IPS-18c (cell line): ENCODE results near the gene MRAS.

Experiments used
- H3K4me3 ChIP-seq: 2 replicates; pipeline ENCODE4 v1.7.0; 2013; ENCODE audit warnings: low read depth, mild to moderate bottlenecking, low read length, moderate library complexity; ENCODE audit not compliant: insufficient read depth
- H3K9me3 ChIP-seq: one replicate; pipeline ENCODE4 v1.6.1; 2013; ENCODE audit warnings: mild to moderate bottlenecking, low read length, moderate library complexity; ENCODE audit not compliant: control insufficient read depth, insufficient read depth

The MRAS gene

DNA sequence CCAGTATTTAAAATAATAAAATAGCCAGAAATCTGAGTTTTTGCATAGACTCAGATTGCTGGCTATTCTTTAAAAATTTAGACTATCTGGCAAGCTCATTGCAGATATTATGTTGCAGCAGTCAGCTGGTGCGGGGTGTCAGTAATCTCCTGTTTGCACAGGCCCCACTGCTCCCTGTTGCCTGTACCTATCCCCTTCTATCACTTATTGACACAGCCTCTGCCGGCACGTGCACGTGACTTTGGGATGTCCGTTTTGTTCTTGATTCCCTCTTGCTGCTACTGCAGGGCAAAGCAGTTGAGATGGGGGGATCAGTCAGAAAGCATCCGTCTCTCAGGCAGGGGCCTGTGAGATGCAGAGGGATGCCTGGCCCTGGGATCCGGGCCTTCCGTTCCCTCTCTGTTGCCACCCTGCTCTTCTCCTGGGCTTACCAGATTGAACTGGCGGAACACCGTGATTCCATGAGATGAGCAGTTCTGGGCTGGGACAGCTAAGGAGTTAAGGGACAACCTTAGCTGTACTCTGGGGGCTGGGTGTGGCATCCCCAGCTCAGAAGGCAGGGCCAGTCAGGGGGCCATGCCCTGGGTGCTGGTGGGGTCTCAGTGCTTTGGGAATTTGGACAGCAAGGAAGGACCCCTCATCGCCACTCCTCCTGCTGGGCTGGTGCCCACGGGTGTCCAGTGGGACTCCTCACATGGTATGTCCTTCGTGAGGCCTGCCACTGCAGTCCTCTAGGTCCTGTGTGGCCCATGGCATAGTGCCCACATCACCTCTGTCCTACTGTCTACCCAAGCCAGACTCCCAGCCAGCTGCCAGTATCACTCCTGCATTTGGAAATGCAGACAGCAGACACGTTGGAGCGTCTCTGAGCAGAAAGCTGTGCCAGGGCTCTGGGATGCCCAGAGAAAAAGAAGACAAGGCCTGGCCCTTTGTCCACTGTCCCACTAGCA, 11.8 kb downstream of the MRAS start:
- no peak overlapping the region for H3K4me3 ChIP-seq

DNA sequence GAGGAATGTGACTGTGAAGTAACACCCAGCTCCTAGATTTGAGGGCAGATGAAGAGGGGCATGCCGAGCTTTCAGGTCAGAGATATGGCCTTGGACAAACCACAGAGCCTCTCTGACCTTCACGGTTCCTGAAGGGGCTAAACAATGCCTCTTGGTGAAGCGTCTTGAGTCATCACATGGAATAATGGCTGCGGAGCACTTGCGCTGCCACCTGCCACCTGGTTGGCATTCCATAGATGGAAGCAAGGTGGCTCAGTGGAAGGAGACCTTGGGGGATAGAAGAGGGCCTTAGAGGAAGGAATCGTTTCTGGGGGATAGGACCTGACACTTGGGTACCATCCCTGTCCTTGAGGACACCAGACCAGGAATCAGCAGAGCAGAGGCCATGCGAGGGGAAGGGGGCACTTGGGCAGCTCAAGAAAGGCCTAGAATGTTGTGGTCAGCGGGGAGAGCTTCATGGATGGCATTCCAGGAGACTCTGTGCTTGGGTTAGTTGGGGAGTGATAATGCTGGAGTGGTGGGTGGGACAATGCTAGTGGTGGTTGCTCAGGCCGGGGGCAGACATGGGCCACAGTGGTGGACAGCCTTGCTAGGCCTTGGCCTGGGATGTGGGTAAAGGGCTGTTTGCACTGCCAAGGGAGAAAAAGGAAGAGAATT, 12.6 kb downstream of the MRAS start:
- Histone ChIP-seq H3K4me3 (no peak overlapping the region), H3K9me3 (no peaks in the 10 kb centered on the region)

More for the DNA sequence above, 11.8 kb downstream of the MRAS start:
- H3K9me3 ChIP-seq, result no peaks in the 10 kb centered on the region

DNA sequence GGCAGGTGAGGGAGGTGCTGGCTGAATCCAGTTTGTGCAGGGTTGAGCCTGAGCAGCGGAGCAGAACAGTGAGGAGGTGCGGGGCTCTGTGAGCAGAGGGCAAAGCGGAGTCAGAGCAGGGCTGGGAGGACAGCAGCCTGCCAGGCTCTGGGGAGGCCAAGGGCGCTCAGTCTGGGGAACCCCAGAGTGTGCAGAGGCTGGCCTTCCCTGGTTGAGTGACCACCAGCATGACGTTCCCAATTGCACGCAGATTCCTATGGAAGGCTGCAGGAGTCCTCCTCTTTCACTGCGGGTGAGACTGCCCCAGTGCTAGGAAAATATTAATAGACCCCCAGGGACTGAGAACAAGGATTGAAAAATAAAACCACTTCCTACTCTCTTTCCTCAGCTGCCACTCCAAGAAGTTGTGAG, 13.2 kb downstream of the MRAS start:
- Histone ChIP-seq H3K4me3 (no peak overlapping the region), H3K9me3 (no peaks in the 10 kb centered on the region)

DNA sequence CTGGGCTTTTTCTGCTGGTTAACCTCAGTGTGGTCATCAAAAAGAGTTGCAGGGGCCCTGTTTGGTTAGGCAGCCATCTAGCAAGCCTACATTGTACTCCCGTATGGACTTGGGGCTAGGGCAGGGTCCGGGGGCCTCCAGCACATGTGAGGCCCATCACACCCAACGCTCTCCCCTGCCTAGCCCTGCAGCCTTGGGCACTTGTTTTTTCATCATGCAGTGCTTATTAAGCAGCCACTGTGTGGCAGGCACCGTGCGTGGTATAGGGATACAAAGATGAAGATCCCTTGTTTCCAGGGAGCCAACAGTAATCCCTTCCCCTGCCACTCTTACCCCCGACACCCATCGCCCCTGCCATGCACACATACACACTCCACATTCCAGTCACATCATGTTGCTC, 14.2 kb downstream of the MRAS start:
- H3K4me3 ChIP-seq, result no peak overlapping the region
- H3K9me3 ChIP-seq, result no peaks in the 10 kb centered on the region

DNA sequence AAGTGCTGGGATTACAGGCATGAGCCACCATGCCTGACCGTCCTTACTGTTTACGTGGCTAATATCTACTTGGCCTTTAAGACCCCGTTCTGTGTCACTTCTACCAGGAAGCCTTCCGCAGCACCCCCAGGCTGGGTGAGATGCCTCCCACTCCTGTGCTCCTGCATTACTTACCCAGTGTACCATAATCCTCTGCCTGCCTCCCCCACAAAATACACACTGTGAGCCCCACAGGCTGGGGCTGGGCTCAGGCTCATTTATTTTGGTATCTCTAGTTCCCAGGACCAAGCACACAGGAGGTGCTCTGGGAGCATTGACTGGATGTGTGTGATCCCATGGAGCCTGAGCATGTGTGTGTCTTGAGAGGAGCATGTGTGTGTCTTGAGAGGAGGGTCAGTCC, 14.9 kb downstream of the MRAS start:
- H3K9me3 ChIP-seq, result no peaks in the 10 kb centered on the region
- no peak overlapping the region for H3K4me3 ChIP-seq

DNA sequence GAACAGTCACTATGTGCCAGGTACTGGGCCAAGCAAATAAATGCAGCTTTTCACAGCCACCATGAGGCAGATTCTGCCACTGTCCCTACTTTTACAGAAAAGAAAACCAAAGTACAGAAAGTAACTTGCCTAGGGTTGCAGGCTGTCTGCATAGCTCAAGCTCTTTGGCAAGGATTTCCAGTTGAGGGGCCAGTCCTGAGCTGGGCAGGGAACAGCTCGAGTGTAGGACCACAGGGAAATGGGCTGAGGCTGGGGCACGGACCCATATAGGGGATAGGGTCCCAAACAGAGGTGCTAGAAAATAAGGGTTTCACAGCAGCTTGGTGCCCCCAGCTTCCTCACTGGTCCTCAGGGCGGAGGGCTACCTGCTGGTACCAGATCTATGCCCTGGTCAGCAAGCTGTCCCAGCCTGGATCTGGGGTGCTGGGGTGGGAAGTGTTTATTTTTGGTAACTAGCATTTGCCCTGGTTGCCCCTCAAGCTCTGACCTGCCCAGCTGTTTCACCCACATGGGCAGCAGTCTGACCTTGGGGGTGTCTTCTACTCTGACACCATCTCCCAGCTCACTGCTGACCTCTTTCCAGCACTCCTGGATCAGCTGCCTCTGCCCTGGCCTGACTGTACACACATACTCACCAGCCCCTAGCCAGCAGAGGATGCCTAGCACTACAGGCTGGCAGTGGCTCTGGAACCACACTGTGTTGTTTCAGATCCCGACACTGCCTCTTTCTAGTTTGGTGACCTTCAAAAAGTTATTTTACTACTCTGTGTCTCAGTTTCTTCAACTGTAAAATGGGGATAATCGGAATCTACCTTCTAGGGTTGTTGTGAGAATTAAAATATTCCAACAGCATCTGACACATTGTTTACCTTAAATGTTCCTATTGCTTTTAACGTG, 16.2 kb downstream of the MRAS start:
- Histone ChIP-seq H3K4me3 (no peak overlapping the region), H3K9me3 (no peaks in the 10 kb centered on the region)

DNA sequence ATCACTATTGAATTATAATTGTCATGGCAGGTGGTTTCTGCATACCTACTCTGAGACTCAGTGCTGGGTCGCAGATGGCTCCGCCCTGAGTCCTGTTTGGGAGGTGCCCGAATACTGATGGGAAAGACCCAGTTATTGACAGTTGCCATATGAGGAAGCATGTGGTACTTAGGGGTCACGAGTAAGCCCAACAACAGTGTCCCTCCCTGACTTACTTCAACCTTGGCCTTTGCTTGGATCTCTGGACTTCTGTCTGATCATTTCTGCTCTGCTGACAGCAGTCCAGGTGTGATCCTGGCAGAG, 16.8 kb downstream of the MRAS start:
- Histone ChIP-seq H3K9me3 (no peaks in the 10 kb centered on the region), H3K4me3 (no peak overlapping the region)

DNA sequence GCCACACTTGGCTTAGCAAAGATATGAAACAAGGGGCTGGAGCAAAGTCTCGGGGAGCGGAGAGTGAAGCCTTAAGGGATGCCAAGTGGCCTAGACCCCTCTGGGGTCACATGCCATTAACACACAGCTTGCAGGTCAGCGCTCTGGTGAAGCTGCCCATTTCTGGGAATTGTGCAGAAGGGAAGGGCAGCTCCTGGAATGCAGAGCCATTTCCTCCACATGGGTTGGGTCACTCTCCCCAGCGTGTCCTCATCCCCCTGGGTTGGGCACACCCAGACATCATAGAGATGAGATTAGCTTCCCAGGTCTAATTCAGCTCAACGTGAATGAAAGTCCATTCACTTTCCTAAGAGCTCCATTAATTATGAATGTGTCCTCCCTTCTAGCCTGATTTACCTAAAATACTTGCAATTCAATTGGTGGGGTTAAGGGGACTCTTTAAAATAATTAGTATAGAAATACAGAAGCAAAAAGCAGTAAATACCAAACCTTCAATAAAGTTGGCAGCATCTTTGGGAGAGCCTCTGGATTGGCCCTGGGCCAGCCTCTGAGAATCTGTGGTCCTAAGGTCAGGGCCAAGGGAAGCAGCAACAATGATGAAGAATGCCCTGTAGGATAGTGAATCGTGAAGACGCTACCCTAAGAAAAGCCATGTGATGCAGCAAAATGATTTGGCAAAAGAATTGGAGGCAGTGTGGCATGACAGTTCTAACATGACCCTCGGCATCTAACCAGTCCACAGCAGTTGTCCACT, 17.8 kb downstream of the MRAS start:
- H3K4me3 ChIP-seq, result no peak overlapping the region
- no peaks in the 10 kb centered on the region for H3K9me3 ChIP-seq

DNA sequence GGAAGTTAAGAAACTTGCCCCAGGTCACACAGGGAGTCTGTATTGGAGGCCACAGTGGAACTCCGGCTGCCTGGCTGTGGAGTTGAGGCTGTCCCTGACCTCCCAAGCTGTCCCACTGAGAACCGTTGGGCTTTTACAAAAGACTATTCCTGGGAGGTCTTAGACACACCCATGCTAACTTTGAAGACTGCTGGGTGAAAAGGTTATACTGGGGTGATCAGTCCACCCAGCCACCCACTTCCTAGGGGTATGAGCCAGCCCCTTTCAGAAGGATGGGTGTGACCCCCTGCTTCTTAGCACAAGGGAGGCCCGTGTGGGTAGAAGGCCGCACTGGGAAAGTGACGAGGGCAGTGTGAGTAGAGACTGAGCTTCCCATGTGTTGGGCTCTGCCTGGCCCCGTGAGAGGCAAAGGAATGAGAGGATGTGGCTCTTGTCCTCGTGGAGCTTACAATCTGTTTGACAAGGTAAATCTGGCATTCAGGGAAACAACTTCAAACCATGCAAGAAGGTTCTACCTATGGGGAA, 19.0 kb downstream of the MRAS start:
- Histone ChIP-seq H3K9me3 (no peaks in the 10 kb centered on the region), H3K4me3 (no peak overlapping the region)

DNA sequence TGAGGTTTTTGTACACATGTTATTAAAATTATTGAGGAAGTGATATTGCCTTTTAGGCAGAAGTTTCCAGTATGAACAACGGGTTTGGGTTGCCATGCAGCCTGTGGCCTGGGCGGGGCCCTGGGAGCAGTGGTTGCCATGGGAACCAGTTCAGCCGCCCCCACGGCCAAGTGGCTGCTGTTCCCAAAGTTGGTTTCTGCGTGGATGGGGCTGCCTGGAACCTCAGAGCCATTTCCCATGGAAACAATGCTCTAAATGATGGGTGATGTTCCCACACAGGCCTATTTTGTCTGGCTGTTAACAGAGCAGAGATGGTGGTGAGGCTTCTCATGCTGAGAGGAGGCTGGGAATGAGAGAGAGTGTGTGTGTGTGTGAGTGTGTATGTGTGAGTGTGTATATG, 19.5 kb downstream of the MRAS start:
- no peak overlapping the region for H3K4me3 ChIP-seq

DNA sequence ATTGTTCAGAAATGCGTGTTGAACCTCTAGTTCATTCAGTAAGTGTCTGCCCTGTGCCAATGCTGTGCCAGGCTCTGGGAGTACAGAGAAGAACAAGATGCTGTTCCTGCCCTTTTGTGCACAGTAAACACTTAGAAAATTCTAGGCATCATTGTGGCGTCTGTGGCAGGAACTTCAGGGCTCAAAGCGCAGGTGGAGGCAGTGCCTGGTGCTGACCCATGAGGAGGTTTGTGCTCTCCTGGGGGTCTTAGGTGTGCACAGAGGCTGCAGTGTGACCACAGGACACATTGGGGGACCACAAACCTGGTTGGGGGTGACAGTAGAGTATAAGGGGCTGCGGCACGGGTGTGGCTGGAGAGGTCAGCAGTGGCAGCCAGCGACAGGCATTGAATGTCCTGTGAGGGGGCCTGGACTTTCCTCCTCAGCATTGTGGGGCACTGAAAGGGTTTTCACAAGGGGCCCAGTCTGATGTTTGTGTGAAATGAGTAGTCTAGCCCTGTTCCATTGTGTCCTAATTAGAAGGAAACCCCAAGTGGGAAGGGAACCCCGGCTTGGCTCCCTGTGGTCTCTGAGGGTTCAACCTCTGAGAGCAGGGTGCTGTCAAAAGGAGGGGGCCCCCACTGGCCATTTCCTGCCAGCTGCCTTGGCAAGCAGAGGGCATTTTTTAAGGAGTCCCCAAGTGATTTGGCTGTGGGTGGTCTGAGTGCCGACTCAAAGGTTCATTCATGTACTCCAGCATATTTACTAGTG, 20.9 kb downstream of the MRAS start:
- no peak overlapping the region for H3K4me3 ChIP-seq
- H3K9me3 ChIP-seq, result no peaks in the 10 kb centered on the region

More for the DNA sequence above, 19.5 kb downstream of the MRAS start:
- H3K9me3 ChIP-seq, result no peaks in the 10 kb centered on the region

DNA sequence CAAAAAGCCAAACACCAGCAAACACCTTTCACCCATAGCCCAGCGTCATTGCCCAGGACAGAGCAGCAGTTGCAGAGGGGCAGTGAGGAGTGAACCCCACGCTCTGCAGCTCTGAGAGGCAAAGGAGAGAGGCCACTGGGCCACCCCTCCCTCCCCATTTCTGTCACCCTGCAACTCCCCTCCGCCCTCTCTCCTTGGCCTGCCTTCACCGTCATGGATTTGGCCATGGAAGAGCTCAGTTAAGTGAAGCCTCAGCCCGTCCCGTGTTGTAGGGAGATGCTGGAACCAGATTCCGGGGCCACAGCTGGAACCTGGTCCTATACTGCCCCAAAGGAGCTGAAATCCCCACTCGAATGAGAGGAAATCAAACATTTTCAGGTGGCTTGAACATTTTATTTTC, 21.9 kb downstream of the MRAS start:
- H3K9me3 ChIP-seq, result no peaks in the 10 kb centered on the region
- no peak overlapping the region for H3K4me3 ChIP-seq

DNA sequence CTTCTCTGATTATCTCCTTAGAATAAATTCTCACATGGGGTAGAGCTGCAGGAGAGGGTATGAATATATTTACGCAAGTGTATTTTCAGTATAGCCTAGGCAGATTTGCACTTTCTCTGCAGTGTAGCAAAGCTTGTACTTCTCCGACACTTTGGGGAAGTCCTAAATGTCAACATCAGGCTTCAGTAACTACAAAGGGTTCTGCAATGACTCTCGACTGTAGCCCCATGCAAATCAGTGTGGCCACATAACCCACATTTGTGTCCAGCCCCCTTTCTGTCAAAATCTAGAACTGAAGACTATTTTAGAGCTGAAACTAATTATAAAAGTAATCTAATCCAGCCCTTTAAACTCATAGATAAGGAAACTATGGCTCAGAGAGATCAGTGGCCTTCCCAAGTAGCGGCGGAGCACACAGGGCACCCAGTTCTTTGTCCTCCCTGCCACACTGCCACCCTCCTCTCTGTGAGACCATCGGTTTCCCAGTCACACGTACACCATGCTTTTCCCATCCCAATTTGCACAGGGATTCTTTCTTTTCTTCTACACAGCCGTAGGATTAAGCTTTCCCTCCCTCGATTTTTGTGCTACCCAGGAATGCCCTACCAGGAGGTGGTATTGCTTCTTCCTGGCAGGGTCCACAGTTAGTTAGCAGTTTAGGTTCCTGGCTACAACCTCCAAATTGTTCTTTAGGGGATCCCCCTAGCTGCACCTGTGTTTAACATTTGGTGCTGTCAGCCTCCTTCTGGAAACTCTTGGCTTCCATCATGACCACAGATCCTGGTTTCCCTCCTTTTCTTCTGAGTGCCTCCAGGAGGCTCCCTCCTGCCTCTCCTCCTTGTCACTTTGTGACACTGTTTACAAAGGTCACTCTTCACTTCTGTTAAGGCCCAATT, 22.9 kb downstream of the MRAS start:
- Histone ChIP-seq H3K9me3 (no peaks in the 10 kb centered on the region), H3K4me3 (no peak overlapping the region)

DNA sequence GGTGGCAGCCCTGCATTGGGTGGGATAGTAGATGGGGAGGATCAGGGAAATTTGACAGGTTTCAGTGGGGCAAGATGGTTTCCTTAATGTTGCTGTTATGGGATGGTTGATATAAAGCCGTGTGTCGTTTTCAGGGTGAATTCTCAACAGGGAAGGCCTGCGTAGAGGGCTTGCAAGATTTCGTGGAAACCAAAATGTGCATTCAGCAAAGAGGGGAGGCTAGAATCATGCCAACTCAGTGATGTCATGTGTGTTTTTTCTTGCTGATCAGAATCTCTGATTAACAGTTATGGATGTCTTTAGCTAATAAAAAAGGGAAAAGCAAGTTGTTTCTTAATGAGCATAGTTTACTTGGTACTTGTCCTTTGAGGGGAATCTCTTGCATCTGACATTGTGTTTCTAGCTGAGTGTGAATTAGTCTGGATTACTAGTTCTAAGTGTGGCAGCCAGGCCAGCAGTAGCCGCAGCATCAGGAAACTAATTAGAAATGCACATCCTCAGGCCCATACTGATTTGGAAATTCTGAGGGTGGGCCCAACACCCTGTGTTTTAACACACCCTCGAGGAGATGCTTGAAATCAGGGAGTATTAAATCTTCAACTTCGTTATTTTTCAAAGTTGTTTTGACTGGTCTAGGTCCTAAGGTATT, 24.8 kb downstream of the MRAS start:
- Histone ChIP-seq H3K4me3 (no peak overlapping the region), H3K9me3 (no peaks in the 10 kb centered on the region)

DNA sequence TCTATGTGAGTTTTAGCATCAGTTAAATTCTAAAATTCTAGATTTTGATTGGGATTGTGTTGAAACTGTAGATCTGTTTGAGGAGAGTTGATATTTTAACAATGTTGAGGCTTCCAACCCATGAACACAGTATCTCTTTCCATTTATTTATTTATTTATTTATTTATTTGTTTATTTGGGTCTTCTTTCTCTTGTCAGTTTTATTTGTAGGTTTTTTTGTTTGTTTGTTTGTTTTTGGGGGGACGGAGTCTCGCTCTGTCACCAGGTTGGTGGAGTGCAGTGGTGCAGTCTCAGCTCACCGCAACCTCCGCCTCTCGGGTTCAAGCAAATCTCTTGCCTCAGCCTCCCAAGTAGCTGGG, 25.3 kb downstream of the MRAS start:
- H3K4me3 ChIP-seq, result no peak overlapping the region
- no peaks in the 10 kb centered on the region for H3K9me3 ChIP-seq
